ENCODE results near the gene PIPOX.

DNA sequence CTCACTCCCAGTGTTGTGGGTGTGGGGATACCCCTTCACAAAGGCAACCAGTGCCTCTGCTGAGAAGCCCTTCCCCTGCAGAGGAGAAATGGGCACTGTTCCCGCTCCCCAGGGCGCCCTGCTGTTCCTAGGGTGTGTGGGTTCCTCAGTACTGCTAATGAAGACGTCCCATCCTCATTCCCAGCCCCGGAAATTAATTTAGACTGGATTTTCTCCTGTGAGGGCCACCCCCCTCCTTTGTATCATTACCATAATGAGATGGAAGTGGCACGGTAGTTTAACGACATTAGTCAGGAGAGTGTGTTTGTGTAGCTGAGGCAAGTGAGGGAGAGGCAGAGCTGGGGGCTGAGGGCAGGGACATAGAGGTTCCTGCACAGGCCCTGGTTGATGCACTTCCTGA is 53.2 kb downstream of the PIPOX start:
- TF ChIP-seq, protein P1, sequence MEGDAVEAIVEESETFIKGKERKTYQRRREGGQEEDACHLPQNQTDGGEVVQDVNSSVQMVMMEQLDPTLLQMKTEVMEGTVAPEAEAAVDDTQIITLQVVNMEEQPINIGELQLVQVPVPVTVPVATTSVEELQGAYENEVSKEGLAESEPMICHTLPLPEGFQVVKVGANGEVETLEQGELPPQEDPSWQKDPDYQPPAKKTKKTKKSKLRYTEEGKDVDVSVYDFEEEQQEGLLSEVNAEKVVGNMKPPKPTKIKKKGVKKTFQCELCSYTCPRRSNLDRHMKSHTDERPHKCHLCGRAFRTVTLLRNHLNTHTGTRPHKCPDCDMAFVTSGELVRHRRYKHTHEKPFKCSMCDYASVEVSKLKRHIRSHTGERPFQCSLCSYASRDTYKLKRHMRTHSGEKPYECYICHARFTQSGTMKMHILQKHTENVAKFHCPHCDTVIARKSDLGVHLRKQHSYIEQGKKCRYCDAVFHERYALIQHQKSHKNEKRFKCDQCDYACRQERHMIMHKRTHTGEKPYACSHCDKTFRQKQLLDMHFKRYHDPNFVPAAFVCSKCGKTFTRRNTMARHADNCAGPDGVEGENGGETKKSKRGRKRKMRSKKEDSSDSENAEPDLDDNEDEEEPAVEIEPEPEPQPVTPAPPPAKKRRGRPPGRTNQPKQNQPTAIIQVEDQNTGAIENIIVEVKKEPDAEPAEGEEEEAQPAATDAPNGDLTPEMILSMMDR (IDR thresholded peaks at IDR 0.05), result no peak
- TF ChIP-seq POLR2A (IDR thresholded peaks at IDR 0.05), result no peak
